Measurements from ENCODE around the gene ZNF93. TPM values are rescaled to one million over a fixed set of nuclear protein-coding genes. Genes with fewer than 3 reads are reported as not detected.

ZNF93 gene
- polyA plus RNA-seq, 3 donors, result 2.4 to 4.6 (median 2.8) TPM

DNA sequence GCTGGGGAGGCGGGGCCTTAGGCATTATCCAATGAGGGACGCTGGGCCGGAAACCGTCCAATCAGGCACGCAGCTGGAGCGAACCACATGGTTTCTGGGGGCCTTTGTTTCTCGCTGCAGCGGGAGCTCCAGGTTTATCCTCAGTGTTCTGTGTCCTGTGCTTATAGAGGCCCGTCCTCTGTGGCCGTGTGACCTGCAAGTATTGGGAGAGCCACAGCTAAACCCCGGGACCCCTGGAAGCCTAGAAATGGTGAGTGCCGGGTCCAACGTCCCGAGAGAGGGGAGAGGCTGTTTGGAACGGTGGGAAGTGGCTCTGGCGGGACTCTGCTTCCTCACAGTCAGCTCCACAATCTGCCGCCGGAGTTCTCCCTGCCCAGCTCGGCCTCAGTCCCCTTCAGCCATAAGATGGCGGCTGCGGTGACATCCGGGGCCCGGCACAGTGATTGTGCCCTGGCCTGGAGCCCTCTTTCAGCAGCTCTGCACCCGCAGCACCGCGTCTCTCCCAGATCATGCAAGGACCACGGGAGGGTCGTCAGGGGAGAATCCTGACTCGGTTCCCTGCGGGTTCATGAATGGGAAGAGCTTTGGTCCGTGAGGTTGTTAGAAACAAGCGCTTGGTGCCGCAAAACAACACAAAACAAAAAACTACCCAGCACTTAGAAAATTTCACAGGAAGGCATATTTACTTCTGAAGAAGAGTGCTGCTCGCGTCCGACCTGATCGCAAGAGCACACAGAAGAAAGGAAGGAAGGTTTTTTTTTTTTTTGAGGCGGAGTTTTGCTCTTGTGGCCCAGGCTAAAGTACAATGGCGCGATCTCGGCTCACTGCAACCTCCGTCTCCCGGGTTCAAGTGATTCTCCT is 34.8 kb upstream of the ZNF93 start, which contains the start of gene ZNF253:
TSS of gene ZNF253 (plus strand) at position 133 of the 861 bp plus-strand sequence. CDS start at position 248, 115 bp downstream.
- peaks cover 10% of the 10 kb centered on the region in 2 donors for H3K4me1 ChIP-seq (ENCODE audit: control insufficient read depth in 1 of 2, insufficient read depth in 2 of 2, low read length in 2 of 2)
- no peaks in the 10 kb centered on the region for H3K27me3 ChIP-seq (ENCODE audit: control insufficient read depth in 2 of 2, insufficient read depth in 2 of 2, low read length in 2 of 2)

More for the DNA sequence above, 34.8 kb upstream of the ZNF93 start, which contains the start of gene ZNF253:
- H3K4me2 ChIP-seq (replicated peaks; ENCODE audit: extremely low read depth, low read length, poor library complexity, severe bottlenecking), result peak within 1 kb of the TSS; percentile 93
- H3K4me3 ChIP-seq (replicated peaks in 1 of 3; ENCODE audit: low read depth in 2 of 3, low read length in 3 of 3), result peak within 1 kb of the TSS; percentile 63 to 94 (median 73)
- 0% methylated on average over 35 of the region's 43 CpGs for WGBS (ENCODE audit: insufficient coverage)
- peak within 1 kb of the TSS; percentile 87 to 95 for H3K27ac ChIP-seq (ENCODE audit: low read depth in 1 of 2, low read length in 2 of 2)
- no peaks in the 10 kb centered on the region for H4K20me1 ChIP-seq (ENCODE audit: insufficient read depth, low read length)
- intact Hi-C loops (cut with micrococcal nuclease), result loop anchor here in 1 of 2 donors (2.0 to 5.0 kb wide), 2 partner anchors 35 to 44 kb away; partner anchors contain the start of genes ZNF506 and ZNF93
- H3K27ac Mint-ChIP-seq, result peak within 1 kb of the TSS; percentile 91 to 98 (median 96)
- H3K9ac ChIP-seq (ENCODE audit: insufficient read depth, low read length, poor library complexity, severe bottlenecking), result peak within 1 kb of the TSS; percentile 85
- peak; percentile 79 to 82 (median 80) for DNase-seq
- peaks cover 44% of the 10 kb centered on the region for H3K79me2 ChIP-seq (ENCODE audit: insufficient read depth, low read length)
- H3K36me3 ChIP-seq (replicated peaks in 1 of 2; ENCODE audit: control insufficient read depth in 1 of 2, insufficient read depth in 2 of 2, low read length in 2 of 2), result peaks cover 0 to 12% of the 10 kb centered on the region in 2 donors
- H3K9me3 ChIP-seq (replicated peaks in 1 of 2; ENCODE audit: control insufficient read depth in 1 of 2, insufficient read depth in 1 of 2, low read length in 2 of 2), result peaks cover 53 to 59% of the 10 kb centered on the region in 2 donors
- TF ChIP-seq, protein P1, sequence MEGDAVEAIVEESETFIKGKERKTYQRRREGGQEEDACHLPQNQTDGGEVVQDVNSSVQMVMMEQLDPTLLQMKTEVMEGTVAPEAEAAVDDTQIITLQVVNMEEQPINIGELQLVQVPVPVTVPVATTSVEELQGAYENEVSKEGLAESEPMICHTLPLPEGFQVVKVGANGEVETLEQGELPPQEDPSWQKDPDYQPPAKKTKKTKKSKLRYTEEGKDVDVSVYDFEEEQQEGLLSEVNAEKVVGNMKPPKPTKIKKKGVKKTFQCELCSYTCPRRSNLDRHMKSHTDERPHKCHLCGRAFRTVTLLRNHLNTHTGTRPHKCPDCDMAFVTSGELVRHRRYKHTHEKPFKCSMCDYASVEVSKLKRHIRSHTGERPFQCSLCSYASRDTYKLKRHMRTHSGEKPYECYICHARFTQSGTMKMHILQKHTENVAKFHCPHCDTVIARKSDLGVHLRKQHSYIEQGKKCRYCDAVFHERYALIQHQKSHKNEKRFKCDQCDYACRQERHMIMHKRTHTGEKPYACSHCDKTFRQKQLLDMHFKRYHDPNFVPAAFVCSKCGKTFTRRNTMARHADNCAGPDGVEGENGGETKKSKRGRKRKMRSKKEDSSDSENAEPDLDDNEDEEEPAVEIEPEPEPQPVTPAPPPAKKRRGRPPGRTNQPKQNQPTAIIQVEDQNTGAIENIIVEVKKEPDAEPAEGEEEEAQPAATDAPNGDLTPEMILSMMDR (IDR thresholded peaks at IDR 0.05), result no peak
- peaks cover 27 to 83% (median 70%) of the 10 kb centered on the region in 7 donors for H3K9me3 Mint-ChIP-seq
- peaks cover 0 to 1% (median 0%) of the 10 kb centered on the region in 3 donors for H3K27me3 Mint-ChIP-seq (ENCODE audit: low read depth in 3 of 3)
- H3K4me3 Mint-ChIP-seq, result peak within 1 kb of the TSS; percentile 99
- H3K4me1 Mint-ChIP-seq, result peaks cover 24% of the 10 kb centered on the region
- peak within 1 kb of the TSS; percentile 97 for H2AFZ ChIP-seq (ENCODE audit: insufficient read depth, low read depth, low read length, poor library complexity, severe bottlenecking)
- H3K36me3 Mint-ChIP-seq, result peaks cover 3 to 12% of the 10 kb centered on the region in 2 donors

All from CD14-positive monocyte (primary cell).